ENCODE data around the gene EVX1. TPM values are rescaled to one million over a fixed set of nuclear protein-coding genes. Genes with fewer than 3 reads are reported as not detected.

Gene EVX1
- total and polyA plus RNA-seq, 8 donors: not detected

DNA sequence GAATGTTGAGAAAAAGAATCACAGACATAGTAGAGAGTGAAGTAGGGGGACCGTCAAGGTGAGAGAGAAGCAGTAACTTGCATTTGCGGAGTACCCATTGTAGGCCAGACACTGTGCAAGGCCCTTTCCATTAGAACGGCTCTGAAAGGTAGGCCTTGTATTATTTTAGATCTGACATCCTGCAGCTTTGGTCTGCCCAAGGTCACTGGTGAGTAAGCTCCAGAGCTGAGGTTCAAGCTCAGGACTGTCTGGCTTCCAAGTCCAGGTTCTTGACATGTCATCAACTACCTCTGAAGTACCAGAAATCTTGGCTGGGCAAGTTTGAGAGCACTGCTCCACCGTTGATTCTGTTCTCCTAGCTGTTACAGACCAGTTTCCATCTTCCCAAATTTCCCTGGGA is 13.2 kb upstream of the EVX1 start:
- peaks cover 35 to 94% of the 10 kb centered on the region in 2 donors for H3K27me3 ChIP-seq
- ATAC-seq: no peak
- intact Hi-C loops (cut with DNase I): no loop called here
- no peaks in the 10 kb centered on the region for H3K36me3 ChIP-seq
- H3K9me3 ChIP-seq: no peaks in the 10 kb centered on the region
- TF ChIP-seq, protein P1, sequence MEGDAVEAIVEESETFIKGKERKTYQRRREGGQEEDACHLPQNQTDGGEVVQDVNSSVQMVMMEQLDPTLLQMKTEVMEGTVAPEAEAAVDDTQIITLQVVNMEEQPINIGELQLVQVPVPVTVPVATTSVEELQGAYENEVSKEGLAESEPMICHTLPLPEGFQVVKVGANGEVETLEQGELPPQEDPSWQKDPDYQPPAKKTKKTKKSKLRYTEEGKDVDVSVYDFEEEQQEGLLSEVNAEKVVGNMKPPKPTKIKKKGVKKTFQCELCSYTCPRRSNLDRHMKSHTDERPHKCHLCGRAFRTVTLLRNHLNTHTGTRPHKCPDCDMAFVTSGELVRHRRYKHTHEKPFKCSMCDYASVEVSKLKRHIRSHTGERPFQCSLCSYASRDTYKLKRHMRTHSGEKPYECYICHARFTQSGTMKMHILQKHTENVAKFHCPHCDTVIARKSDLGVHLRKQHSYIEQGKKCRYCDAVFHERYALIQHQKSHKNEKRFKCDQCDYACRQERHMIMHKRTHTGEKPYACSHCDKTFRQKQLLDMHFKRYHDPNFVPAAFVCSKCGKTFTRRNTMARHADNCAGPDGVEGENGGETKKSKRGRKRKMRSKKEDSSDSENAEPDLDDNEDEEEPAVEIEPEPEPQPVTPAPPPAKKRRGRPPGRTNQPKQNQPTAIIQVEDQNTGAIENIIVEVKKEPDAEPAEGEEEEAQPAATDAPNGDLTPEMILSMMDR (IDR thresholded peaks at IDR 0.05): no peak
- no peak for DNase-seq
- H3K4me1 ChIP-seq: no peaks in the 10 kb centered on the region
- H3K27ac ChIP-seq: no peak overlapping the region
- H3K4me3 ChIP-seq: no peak overlapping the region

DNA sequence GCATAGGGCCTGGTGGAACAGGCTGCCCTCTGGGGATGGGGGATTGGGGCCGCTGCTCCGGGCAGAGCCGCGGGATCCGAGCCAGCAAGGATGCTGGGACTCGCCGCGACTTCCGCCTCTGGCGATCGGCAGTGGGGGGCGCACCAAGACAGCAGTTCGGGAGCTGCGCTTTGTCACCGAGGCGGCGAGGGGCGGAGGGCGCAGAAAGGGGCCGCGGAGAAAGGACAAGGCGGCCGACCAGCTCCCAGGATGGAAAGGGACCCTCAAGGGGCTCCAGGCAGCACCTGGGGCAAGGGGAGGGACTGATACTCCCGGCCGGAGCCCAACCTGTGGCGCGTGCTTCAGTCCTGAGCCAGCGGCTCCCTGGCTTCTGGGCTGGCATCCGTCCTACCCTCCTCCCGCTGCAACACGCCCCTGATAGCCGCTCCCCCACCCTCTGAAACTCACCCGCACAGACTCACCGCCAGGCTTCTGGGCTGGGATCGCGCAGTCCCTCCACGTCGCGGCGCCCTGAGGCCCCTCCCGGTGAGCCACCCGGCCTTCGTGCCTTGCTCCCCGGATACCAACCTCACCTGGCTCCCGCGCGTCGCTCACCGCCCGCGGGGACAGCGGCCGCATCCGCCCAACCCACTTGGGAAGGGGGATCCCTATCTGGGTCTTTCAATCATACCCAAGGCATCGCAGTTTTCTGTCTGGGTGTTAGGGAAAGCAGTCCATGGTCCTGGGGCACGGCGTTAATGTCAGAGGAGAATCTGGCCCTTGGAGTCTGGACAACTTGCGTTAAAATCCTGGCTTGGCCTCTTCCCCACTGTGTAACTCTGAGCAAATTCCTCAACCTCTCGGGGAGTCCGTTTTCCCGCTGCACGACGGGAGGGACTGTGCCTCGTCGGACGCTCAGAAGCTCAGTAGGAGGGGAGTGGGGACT is 7.0 kb upstream of the EVX1 start:
- Histone ChIP-seq H3K27me3 (peaks cover 67 to 100% of the 10 kb centered on the region in 2 donors), H3K9me3 (no peaks in the 10 kb centered on the region), H3K4me1 (peaks cover 15 to 21% of the 10 kb centered on the region in 2 donors), H3K4me3 (peak overlapping the region; percentile 11 to 28), H3K27ac (no peak overlapping the region), H3K36me3 (no peaks in the 10 kb centered on the region)
- TF ChIP-seq, protein P1 (IDR thresholded peaks at IDR 0.05): peak in 1 of 2 donors; percentile 22
- DNase-seq (peak in 2 of 4 donors; percentile 74 to 81), ATAC-seq (peak; percentile 67)
- intact Hi-C loops (cut with DNase I): no loop called here

DNA sequence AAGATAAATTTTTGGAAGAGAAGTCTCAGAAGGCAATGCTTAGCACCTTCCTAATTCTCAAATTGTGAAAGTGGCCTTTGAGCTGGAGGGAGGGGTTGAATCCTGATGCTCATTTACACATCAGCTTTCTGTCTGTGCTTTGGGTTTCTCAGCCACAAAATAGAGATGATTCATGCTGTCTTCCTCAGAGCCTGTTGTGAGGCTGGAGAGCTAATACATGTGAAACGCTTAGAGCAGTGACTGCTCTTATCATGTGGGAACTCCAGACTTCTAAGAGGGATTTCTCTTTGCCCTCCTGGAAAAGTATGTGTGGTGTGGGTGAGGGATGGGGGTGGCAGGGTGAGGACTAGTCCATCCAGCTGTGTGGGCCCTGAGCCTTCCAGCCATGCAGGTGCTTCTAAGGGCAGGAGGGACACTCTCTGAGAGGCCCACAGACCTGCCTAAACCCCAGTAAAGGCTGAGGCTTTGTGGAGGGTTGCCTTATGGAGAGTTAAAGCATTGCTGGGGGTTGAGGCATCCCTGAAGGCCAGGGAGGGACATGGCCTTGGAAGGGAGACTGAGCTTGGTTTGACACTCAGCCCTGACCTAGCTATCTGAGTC is 4.8 kb upstream of the EVX1 start:
- H3K36me3 ChIP-seq: no peaks in the 10 kb centered on the region
- peaks cover 15 to 28% of the 10 kb centered on the region in 2 donors for H3K4me1 ChIP-seq
- peaks cover 89 to 100% of the 10 kb centered on the region in 2 donors for H3K27me3 ChIP-seq
- no peak overlapping the region for H3K4me3 ChIP-seq
- TF ChIP-seq, protein P1 (IDR thresholded peaks at IDR 0.05): no peak
- no peak for DNase-seq
- H3K9me3 ChIP-seq: no peaks in the 10 kb centered on the region
- intact Hi-C loops (cut with DNase I): no loop called here
- no peak for ATAC-seq
- no peak overlapping the region for H3K27ac ChIP-seq

DNA sequence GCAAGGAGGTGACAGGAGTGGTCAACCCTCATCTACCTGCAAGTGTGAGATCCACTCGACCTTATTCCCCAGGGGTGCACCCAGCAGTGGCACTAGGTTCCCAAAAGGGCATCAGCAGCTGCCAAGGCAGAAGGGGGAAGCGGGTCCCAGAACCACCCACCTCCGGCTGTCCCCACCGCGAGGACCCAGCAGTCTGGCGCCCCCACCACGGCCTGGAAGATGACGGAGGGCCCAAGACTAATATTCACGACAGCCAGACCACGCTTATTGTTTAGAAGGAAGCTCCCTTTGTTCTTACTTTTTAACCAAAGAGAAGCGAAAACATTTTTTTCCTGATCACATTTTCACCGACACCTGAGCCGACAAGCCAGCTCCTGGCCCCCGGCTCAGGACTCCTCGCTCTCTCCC is 3.6 kb upstream of the EVX1 start:
- H3K27me3 ChIP-seq: peaks cover 96 to 100% of the 10 kb centered on the region in 2 donors
- peaks cover 15 to 36% of the 10 kb centered on the region in 2 donors for H3K4me1 ChIP-seq
- H3K36me3 ChIP-seq: no peaks in the 10 kb centered on the region
- TF ChIP-seq, protein P1 (IDR thresholded peaks at IDR 0.05): no peak
- no peaks in the 10 kb centered on the region for H3K9me3 ChIP-seq
- DNase-seq (no peak), ATAC-seq (no peak)
- H3K4me3 ChIP-seq: no peak overlapping the region
- no peak overlapping the region for H3K27ac ChIP-seq
- intact Hi-C loops (cut with DNase I): no loop called here

- Histone ChIP-seq H3K9me3 (no peaks in the 10 kb centered on the region), H3K4me3 (no peak overlapping the region), H3K27ac (no peak overlapping the region), H3K27me3 (peaks cover 96 to 100% of the 10 kb centered on the region in 2 donors), H3K4me1 (peaks cover 15 to 36% of the 10 kb centered on the region in 2 donors), H3K36me3 (no peaks in the 10 kb centered on the region)
- TF ChIP-seq, protein P1 (IDR thresholded peaks at IDR 0.05): no peak
- intact Hi-C loops (cut with DNase I): no loop called here
- ATAC-seq: no peak
- no peak for DNase-seq
Measured at GRCh38 chr7:27239387-27240014, 3.1 kb upstream of the EVX1 start.

All from left lung (tissue), 10 donors.